GM12801 (cell line): Measurements from ENCODE around the gene PRODH.

Experiments used
- TF ChIP-seq, protein P1 (sequence below): IDR thresholded peaks from one replicate; pipeline ENCODE4 v1.5.1; 2011; ENCODE audit warnings: control low read depth; ENCODE audit not compliant: insufficient read length; ENCODE audit errors: extremely low read depth

Gene PRODH

DNA sequence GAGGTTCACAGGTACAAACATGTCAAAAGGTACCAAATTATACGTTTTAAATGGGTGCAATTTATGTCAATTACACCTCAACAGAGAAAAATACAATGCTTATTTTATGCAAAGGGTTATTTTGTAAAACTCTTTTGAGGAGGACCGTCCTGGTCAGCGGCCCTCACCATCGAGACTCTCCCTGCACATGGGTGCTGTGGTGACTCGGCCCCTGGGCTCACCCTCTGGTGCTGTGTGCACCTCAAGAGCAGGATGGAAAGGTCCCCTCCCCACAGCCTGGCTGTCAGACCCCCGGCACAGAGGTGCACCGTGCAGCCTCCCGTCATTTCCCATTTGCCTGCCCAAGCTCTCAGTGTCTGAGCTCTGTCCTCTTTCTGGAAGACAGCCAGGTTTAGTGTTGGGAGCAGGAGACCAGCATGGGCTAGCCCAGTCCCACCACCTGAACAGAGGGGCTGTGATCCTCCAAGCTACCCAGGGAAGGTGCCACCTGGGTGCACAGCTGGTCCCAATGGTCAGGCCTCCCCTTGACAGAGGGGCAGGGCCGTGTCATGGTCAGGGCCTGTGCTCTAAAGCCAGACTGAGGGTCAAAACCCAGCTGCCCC is 41.8 kb upstream of the PRODH start:
- TF ChIP-seq, protein P1, sequence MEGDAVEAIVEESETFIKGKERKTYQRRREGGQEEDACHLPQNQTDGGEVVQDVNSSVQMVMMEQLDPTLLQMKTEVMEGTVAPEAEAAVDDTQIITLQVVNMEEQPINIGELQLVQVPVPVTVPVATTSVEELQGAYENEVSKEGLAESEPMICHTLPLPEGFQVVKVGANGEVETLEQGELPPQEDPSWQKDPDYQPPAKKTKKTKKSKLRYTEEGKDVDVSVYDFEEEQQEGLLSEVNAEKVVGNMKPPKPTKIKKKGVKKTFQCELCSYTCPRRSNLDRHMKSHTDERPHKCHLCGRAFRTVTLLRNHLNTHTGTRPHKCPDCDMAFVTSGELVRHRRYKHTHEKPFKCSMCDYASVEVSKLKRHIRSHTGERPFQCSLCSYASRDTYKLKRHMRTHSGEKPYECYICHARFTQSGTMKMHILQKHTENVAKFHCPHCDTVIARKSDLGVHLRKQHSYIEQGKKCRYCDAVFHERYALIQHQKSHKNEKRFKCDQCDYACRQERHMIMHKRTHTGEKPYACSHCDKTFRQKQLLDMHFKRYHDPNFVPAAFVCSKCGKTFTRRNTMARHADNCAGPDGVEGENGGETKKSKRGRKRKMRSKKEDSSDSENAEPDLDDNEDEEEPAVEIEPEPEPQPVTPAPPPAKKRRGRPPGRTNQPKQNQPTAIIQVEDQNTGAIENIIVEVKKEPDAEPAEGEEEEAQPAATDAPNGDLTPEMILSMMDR = no peak

DNA sequence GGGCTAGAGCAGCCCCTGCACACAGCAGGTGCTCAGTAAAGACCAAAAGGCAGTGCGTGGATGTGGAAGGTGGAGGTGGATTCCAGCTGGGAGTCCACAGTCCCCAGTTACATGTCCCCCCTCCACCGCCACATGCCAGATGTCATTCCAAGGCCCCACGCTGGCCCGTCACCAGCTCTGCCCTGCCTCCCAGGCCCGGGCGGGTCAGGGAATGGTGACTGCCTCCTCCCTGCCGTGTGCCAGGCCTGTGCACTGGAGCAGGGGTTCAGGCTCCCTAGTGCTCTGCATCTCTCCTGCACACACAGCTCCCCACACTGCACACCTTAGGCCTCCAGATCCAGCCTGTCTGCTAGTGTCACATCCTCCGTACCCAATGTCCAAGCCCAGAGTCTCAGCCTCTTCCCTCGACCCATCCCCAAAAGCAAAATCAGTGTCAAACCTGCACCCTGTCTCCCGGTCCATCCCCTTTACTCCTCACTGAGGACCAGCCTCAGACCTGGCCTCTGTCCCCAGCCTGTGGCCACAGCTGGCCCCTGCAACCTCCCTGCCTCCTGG is 40.2 kb upstream of the PRODH start:
- TF ChIP-seq, protein P1 = no peak

DNA sequence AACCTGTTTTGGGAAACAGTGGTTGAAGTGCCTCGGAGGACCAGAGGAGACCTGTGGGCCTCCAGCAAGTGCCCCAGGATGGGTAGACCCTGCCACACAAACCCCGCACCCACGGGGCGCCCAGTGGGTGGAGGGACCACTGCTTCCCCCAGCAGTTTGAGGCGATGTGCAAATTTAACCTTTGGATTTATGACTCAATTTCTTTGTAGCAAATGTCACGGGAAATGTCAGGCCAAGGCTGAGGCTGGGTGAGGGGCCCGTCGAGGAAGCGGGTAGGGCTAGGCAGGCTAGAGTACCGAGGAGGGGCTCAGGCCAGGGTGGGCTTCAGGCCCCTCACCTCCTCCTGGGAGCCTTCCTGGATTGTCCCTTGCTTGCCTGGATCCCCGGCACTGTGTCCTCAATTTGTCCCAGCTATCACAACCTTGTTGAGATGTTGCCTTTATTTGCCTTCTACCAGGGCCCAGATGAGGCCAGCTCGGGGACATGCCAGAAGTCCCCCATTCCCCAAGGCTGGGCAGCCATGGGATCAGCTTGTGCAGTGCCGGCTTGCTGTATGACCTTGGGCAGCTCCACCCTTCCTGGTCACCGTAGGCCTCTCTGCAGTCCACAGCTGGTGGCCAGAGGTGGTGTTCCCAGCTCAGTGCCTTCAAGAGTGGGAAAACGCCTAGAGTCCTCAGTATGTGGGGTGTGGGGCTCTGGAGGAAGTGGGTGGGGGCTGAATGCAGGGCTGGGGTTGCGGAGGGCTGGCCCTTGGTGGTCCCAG is 39.5 kb upstream of the PRODH start:
- TF ChIP-seq, protein P1 = no peak

DNA sequence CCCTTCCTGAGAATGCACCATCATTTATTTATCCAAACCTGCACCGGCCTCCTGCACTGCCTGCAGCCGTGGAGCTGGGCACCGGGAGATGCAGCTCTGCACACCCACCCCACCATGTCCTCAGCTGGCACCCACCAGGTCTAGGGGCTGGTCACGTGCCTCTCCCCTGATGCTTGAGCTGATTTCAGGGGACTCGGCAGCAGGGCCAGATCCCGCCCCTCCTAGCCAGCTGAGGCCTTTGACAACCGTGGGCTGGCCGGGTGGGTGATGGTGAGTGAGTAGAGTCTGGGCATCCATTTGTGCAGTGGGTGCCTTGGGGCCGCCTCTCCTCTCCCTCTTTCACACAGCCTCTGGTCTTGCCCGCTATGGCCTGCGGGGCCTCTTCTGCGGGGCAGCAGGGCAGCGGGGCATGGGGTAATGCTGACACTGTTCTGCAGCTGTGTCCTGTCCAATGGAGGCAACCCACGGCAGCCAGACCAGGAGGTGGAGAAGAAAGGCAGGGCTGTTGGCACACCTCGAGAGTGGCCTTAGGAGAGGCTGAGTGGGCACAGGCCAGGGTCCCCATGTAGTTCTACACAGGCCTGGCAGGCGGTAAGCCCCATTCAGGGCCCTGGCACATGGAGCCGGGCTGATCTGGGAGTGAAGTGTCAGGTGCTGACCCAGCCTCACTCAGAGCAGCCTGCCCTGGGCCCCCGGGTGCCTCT is 38.5 kb upstream of the PRODH start:
- TF ChIP-seq, protein P1 = no peak

DNA sequence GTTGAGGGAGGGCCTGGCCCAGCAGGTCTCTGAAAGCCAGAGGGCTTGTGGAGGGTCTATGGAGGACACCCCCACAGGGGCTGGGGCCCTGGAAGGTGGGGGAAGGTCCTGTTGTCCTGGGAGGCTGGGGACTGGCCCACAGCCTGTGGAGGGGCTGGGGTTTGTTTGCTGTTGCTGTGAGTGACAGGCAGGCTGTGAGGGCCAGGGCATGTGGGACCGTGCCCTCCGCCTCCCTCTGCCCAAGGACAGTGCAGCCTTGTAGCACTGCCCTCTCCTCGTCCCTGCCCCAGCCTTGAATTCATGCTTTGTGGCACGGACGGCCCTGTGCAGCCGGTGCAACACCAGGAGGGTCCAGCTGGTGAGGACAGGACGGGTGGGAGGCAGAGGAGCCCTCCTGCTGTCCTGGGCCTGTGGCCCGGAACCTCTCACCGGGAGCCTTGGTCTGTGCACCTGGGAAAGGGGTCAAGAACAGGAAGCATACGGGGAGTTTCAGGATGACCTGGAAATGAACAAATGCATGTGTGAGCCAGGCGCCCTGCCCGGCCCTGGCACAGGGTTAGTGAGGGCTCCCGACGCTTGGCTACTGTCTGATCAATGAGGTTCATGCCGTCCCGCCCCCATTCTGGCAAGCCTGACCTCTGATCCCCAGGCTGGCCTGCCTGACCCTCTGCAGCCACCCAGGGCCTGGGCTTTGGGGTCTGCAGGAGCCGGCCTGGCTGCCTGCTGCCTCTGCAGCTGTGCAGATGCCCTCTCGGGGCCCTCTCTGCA is 37.4 kb upstream of the PRODH start:
- TF ChIP-seq, protein P1 = no peak

DNA sequence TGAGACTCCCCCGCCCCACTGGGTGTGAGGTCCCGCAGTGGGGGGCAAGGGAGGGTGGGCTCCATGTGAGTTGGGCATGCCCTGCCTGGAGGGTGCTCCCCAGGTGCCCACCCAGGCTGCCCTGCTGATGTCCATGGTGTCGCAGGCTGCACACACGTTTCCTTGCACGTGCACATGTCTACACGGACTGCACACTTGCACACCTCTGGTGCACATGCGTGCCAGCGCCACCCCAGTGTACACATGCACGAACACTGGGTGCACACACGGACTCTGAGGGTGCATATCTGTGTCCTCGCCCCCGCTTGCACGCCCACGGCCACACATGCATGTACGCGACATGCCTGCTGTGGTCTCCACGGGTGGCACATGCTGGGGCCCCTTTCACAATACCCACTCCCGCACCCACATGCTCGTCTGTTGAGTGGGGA is 35.2 kb upstream of the PRODH start:
- TF ChIP-seq, protein P1 = no peak
